Measurements from ENCODE around the gene ABHD12B. TPM values are rescaled to one million over a fixed set of nuclear protein-coding genes. Genes with fewer than 3 reads are reported as not detected.

The ABHD12B gene
- total RNA-seq, 4 donors from 2014 or later = 0.32 to 7.9 (median 2.5) TPM; not detected in 1

DNA sequence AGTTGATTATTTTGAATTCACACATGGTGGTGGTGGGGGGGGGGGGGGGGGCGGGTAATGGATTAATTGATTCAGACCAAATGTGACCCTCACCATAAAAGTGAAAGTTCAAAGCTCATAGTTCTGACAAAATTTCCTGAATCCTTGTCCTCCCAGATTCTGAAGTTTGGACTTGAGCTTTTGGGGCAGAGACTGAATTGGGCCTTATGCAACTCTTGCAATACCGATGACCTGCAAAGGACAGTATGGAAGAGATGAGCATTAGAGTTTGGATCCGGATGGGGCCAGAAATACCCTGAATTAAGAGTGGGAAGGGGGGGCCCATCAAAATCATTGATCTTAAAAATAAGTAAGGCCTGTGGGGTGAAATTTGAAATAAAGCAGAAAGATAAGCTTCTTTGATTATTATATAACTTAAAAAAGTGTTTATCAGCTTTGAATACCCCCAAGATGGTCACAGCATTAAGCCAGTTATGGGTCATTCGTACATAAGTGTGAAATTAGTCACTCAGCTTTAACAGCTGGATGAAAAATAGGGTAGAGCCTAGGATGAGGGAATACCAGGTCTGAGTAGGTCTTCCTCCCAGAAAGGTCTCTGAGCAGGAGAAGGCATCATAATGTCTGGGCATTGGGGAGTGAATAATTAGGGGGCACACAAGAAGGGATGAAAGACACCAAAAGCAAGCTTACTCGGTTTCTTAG is 74.5 kb downstream of the ABHD12B start:
- no peaks in the 10 kb centered on the region for H3K27me3 ChIP-seq
- H3K4me1 ChIP-seq = peaks cover 0 to 8% (median 5%) of the 10 kb centered on the region in 4 donors
- DNase-seq = no peak
- TF ChIP-seq EP300 (IDR thresholded peaks at IDR 0.05; ENCODE audit: low read depth) (no peak), POLR2A (IDR thresholded peaks at IDR 0.05) (no peak), POLR2AphosphoS5 (IDR thresholded peaks at IDR 0.05) (no peak)
- TF ChIP-seq, protein P1, sequence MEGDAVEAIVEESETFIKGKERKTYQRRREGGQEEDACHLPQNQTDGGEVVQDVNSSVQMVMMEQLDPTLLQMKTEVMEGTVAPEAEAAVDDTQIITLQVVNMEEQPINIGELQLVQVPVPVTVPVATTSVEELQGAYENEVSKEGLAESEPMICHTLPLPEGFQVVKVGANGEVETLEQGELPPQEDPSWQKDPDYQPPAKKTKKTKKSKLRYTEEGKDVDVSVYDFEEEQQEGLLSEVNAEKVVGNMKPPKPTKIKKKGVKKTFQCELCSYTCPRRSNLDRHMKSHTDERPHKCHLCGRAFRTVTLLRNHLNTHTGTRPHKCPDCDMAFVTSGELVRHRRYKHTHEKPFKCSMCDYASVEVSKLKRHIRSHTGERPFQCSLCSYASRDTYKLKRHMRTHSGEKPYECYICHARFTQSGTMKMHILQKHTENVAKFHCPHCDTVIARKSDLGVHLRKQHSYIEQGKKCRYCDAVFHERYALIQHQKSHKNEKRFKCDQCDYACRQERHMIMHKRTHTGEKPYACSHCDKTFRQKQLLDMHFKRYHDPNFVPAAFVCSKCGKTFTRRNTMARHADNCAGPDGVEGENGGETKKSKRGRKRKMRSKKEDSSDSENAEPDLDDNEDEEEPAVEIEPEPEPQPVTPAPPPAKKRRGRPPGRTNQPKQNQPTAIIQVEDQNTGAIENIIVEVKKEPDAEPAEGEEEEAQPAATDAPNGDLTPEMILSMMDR (IDR thresholded peaks at IDR 0.05) = no peak
- in situ Hi-C loops (cut with MboI; ENCODE audit: low pct_ligation_motif_present in 1 of 4, low pct_unique_long_range_greater_than_20kb in 1 of 4, low sequenced_read_pairs in 3 of 4) (no loop called here), intact Hi-C loops (cut with DNase I; ENCODE audit: low total_unique reads) (no loop called here)
- H3K27ac ChIP-seq = no peak overlapping the region
- no peaks in the 10 kb centered on the region for H3K36me3 ChIP-seq
- H3K4me3 ChIP-seq = no peak overlapping the region
- H3K9me3 ChIP-seq = no peaks in the 10 kb centered on the region
- WGBS, 2 donors (ENCODE audit: low coverage in 1 of 2) = 88 to 94% methylated on average over 5 of the region's 5 CpGs

DNA sequence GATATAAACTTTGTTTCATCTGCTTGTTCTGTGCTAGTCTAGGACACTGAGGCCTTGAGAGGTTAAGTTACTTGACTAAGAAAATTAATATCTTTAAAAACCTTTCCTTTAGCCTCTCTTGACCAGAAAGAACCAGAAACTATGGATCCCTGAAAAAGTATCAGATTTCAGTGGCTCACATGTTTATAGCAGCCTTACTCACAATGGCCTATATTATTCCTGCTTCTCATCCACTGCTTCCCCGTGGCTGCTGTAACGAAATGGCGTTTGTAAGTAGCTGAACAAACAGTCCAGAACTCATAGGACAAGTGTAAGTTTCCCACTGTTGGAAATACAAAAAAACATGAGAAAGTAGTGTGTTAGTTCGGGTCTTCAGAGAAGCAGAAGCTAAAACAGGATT is 75.6 kb downstream of the ABHD12B start:
- Histone ChIP-seq H3K36me3 (no peaks in the 10 kb centered on the region), H3K27me3 (no peaks in the 10 kb centered on the region), H3K27ac (no peak overlapping the region), H3K4me3 (no peak overlapping the region), H3K4me1 (peaks cover 0 to 8% (median 5%) of the 10 kb centered on the region in 4 donors), H3K9me3 (no peaks in the 10 kb centered on the region)
- no peak for DNase-seq
- intact Hi-C loops (cut with DNase I; ENCODE audit: low total_unique reads) (no loop called here), in situ Hi-C loops (cut with MboI; ENCODE audit: low pct_ligation_motif_present in 1 of 4, low pct_unique_long_range_greater_than_20kb in 1 of 4, low sequenced_read_pairs in 3 of 4) (no loop called here)
- WGBS, 2 donors (ENCODE audit: low coverage in 1 of 2) = 61 to 68% methylated on average over 4 of the region's 4 CpGs
- TF ChIP-seq, protein P1 (IDR thresholded peaks at IDR 0.05) = no peak
- TF ChIP-seq EP300 (IDR thresholded peaks at IDR 0.05; ENCODE audit: low read depth) (no peak), POLR2A (IDR thresholded peaks at IDR 0.05) (no peak), POLR2AphosphoS5 (IDR thresholded peaks at IDR 0.05) (no peak)

DNA sequence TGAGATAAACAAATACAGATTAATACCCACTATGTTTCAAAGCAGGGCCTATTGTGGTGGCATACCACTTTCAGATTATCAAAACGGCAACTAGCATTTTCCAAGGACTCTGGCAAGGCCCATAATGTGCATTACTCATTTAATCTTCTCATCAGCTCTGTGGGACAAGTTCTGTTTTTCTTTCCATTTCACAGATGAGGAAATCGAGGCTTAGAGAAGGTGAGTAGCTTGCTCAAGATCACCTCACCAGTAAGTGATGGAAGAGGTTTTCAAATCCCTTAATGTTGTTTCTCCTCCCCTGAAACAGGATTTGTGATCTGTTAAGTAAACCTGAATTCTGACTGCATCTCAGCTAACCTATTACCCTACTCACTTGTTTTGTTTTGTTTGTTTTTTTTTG is 76.4 kb downstream of the ABHD12B start:
- TF ChIP-seq POLR2A (IDR thresholded peaks at IDR 0.05) (no peak), EP300 (IDR thresholded peaks at IDR 0.05; ENCODE audit: low read depth) (no peak)
- TF ChIP-seq, protein P1 (IDR thresholded peaks at IDR 0.05) = no peak
- H3K9me3 ChIP-seq = no peaks in the 10 kb centered on the region
- H3K36me3 ChIP-seq = no peaks in the 10 kb centered on the region
- no peak for DNase-seq
- peaks cover 0 to 8% (median 3%) of the 10 kb centered on the region in 4 donors for H3K4me1 ChIP-seq
- WGBS, 2 donors (ENCODE audit: low coverage in 1 of 2) = 89 to 92% methylated on average over 2 of the region's 2 CpGs
- in situ Hi-C loops (cut with MboI; ENCODE audit: low pct_ligation_motif_present in 1 of 4, low pct_unique_long_range_greater_than_20kb in 1 of 4, low sequenced_read_pairs in 3 of 4) = no loop called here
- no peak overlapping the region for H3K27ac ChIP-seq
- no peaks in the 10 kb centered on the region for H3K27me3 ChIP-seq
- no peak overlapping the region for H3K4me3 ChIP-seq
- intact Hi-C loops (cut with DNase I; ENCODE audit: low total_unique reads) = no loop called here

DNA sequence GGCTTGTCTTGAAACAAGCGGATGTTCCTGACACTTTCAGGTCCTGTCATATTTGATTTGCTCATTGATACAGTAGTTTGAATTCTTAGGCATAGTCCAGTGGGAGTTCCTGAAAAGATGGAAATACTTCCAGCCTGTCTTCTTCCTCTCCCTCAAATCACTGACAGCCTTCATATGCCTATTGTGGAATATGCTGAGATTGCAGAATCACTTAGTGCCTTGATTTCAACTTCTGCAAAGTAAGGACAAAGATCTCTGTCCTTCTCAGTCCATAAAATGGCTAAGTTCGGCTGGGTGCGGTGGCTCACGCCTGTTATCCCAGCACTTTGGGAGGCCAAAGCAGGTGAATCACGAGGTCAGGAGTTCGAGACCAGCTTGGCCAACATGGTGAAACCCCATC is 79.2 kb downstream of the ABHD12B start:
- TF ChIP-seq POLR2AphosphoS5 (IDR thresholded peaks at IDR 0.05) = no peak
- TF ChIP-seq EP300 (IDR thresholded peaks at IDR 0.05; ENCODE audit: low read depth) = no peak
- TF ChIP-seq, protein P1 (IDR thresholded peaks at IDR 0.05) = no peak
- no peak for TF ChIP-seq POLR2A (IDR thresholded peaks at IDR 0.05)
- intact Hi-C loops (cut with DNase I; ENCODE audit: low total_unique reads) = loop anchor here (10.0 kb wide), 1 partner anchor 144 kb away; the partner anchor contains the start of gene TRIM9
- H3K4me3 ChIP-seq = no peak overlapping the region
- no peak overlapping the region for H3K27ac ChIP-seq
- 87 to 90% methylated on average over 1 to 6 of the region's 6 CpGs for WGBS, 2 donors (ENCODE audit: low coverage in 1 of 2)
- H3K36me3 ChIP-seq = no peaks in the 10 kb centered on the region
- peaks cover 0 to 12% (median 2%) of the 10 kb centered on the region in 4 donors for H3K4me1 ChIP-seq
- in situ Hi-C loops (cut with MboI; ENCODE audit: low pct_ligation_motif_present in 1 of 4, low pct_unique_long_range_greater_than_20kb in 1 of 4, low sequenced_read_pairs in 3 of 4) = loop anchor here (10.0 to 25.0 kb wide), 4 partner anchors 261 to 836 kb away; partner anchors contain the start of gene TMX1 (in 1 of the 4)
- no peaks in the 10 kb centered on the region for H3K9me3 ChIP-seq
- DNase-seq = no peak
- no peaks in the 10 kb centered on the region for H3K27me3 ChIP-seq
